Activated CD8-positive, alpha-beta T cell treated with anti-CD3 and anti-CD28 coated beads for 36 hours (primary cell): ENCODE measurements around the gene MARS1. TPM values are rescaled to one million over a fixed set of nuclear protein-coding genes. Genes with fewer than 3 reads are reported as not detected.

Experiments used
- ATAC-seq: fragments of 200-7000 bp; cut with Tn5 transposase; one replicate; pipeline ENCODE4 v1.10.0; 2021; ENCODE audit warnings: mild to moderate bottlenecking, moderate library complexity
- CTCF ChIA-PET: fragments of 350-600 bp; sonication (Branson Sonifier 250); formaldehyde crosslinking; loops from one replicate; lab custom pipeline; 2021; ENCODE audit warnings: antibody characterized with exemption; lab: Charles Lee
- POLR2A ChIA-PET: fragments of 350-600 bp; sonication (Branson Sonifier 250); formaldehyde crosslinking; loops from one replicate; lab custom pipeline; 2021; ENCODE audit warnings: antibody characterized with exemption; lab: Charles Lee
- DNase-seq: peaks from one replicate; pipeline ENCODE4 v3.0.0-alpha.2; 2020
- H3K27ac Mint-ChIP-seq: one replicate; pipeline ENCODE4 v1.8.0; 2021; ENCODE audit warnings: mild to moderate bottlenecking, mixed read lengths
- H3K27me3 Mint-ChIP-seq: one replicate; pipeline ENCODE4 v1.8.0; 2021; ENCODE audit warnings: mixed read lengths
- H3K36me3 Mint-ChIP-seq: one replicate; pipeline ENCODE4 v1.8.0; 2021; ENCODE audit warnings: low read depth, mixed read lengths
- H3K4me1 Mint-ChIP-seq: one replicate; pipeline ENCODE4 v1.8.0; 2021; ENCODE audit warnings: low read depth, mixed read lengths
- H3K4me3 Mint-ChIP-seq: one replicate; pipeline ENCODE4 v1.8.0; 2021; ENCODE audit warnings: mild to moderate bottlenecking, moderate library complexity, mixed read lengths
- H3K9me3 Mint-ChIP-seq: one replicate; pipeline ENCODE4 v1.8.0; 2021; ENCODE audit warnings: mixed read lengths
- CTCF ChIP-seq: fragments of 200-600 bp; IDR thresholded peaks from one replicate; pipeline ENCODE4 v1.8.0; 2022; ENCODE audit warnings: antibody characterized with exemption, mild to moderate bottlenecking
- intact Hi-C: fragments of 100-400 bp; cut with micrococcal nuclease; formaldehyde crosslinking; loops from one replicate; pipeline ENCODE4 v1.10.0; 2022
- total RNA-seq, 2 experiments: library from RNA; stranded (reverse); gene quantifications; one replicate each; pipeline ENCODE4 v1.2.3, GENCODE V29; 2021

MARS1 gene
- total RNA-seq, 2 experiments from 2014 or later, result 343 to 345 TPM

- ATAC-seq (no peak), DNase-seq (peak; percentile 27)
- H3K4me3 Mint-ChIP-seq, result peak overlapping the region; percentile 89
- no peak for TF ChIP-seq CTCF
- H3K36me3 Mint-ChIP-seq, result peaks cover 50% of the 10 kb centered on the region
- ChIA-PET POLR2A (interaction anchor here (0.6 to 4.6 kb wide), 12 partner anchors 9 to 47 kb away, joined by 3 to 50 read pairs (median 6); partner anchors contain the start of genes DDIT3 and GLI1), CTCF (interaction anchor here (0.8 to 9.9 kb wide), 12 partner anchors 9 to 848 kb away, joined by 3 to 152 read pairs (median 4); partner anchors contain the start of genes DDIT3, GLI1 and INHBE)
- H3K27ac Mint-ChIP-seq, result peak overlapping the region; percentile 99
- H3K4me1 Mint-ChIP-seq, result peaks cover 59% of the 10 kb centered on the region
- intact Hi-C loops, result loop anchor here (5.0 kb wide), 1 partner anchor 45 kb away; the partner anchor contains the start of genes DDIT3 and MBD6
- H3K9me3 Mint-ChIP-seq, result no peaks in the 10 kb centered on the region
- no peaks in the 10 kb centered on the region for H3K27me3 Mint-ChIP-seq
These were observed 10.7 kb upstream of the MARS1 start for GRCh38 chr12:57476993-57477709.

- TF ChIP-seq CTCF, result no peak
- POLR2A ChIA-PET, result interaction anchor here (0.8 to 4.6 kb wide), 11 partner anchors 9 to 41 kb away, joined by 3 to 50 read pairs (median 6); partner anchors contain the start of genes DDIT3 and GLI1
These were observed 9.9 kb upstream of the MARS1 start for GRCh38 chr12:57477710-57478681.

GRCh38 chr12:57479043-57479375 lies 8.9 kb upstream of the MARS1 start:
- no peak for TF ChIP-seq CTCF
- DNase-seq (peak; percentile 41), ATAC-seq (no peak)
- CTCF ChIA-PET, result interaction anchor here (0.6 to 9.9 kb wide), 2 partner anchors 18 to 27 kb away, joined by 3 to 152 read pairs; partner anchors contain the start of gene GLI1
- Mint-ChIP-seq H3K36me3 (peaks cover 38% of the 10 kb centered on the region), H3K27me3 (no peaks in the 10 kb centered on the region), H3K4me3 (peak overlapping the region; percentile 89), H3K4me1 (peaks cover 54% of the 10 kb centered on the region), H3K9me3 (no peaks in the 10 kb centered on the region), H3K27ac (peak overlapping the region; percentile 99)
- intact Hi-C loops, result loop anchor here (5.0 kb wide), 1 partner anchor 43 kb away; the partner anchor contains the start of genes DDIT3 and MBD6
- POLR2A ChIA-PET, result interaction anchor here (0.7 to 4.6 kb wide), 7 partner anchors 10 to 40 kb away, joined by 3 to 50 read pairs (median 6); partner anchors contain the start of genes DDIT3, GLI1 and MARS1

More at GRCh38 chr12:57477710-57478681, 9.9 kb upstream of the MARS1 start:
- intact Hi-C loops, result loop anchor here (5.0 kb wide), 1 partner anchor 44 kb away; the partner anchor contains the start of genes DDIT3 and MBD6
- DNase-seq, result peak; percentile 68
- H3K27ac Mint-ChIP-seq, result peak overlapping the region; percentile 99
- no peaks in the 10 kb centered on the region for H3K9me3 Mint-ChIP-seq
- H3K4me3 Mint-ChIP-seq, result peak overlapping the region; percentile 89
- H3K4me1 Mint-ChIP-seq, result peaks cover 54% of the 10 kb centered on the region
- ATAC-seq, result peak; percentile 51
- no peaks in the 10 kb centered on the region for H3K27me3 Mint-ChIP-seq
- peaks cover 44% of the 10 kb centered on the region for H3K36me3 Mint-ChIP-seq
- CTCF ChIA-PET, result interaction anchor here (0.6 to 9.9 kb wide), 9 partner anchors 9 to 61 kb away, joined by 3 to 152 read pairs (median 5); partner anchors contain the start of genes DDIT3, GLI1 and INHBE

- H3K4me1 Mint-ChIP-seq, result peaks cover 49% of the 10 kb centered on the region
- H3K27me3 Mint-ChIP-seq, result no peaks in the 10 kb centered on the region
- TF ChIP-seq CTCF, result no peak
- ChIA-PET CTCF (interaction anchor here (0.8 to 9.9 kb wide), 5 partner anchors 12 to 41 kb away, joined by 3 to 152 read pairs (median 4); partner anchors contain the start of genes DDIT3, GLI1 and INHBE), POLR2A (interaction anchor here (0.7 to 4.6 kb wide), 13 partner anchors 8 to 47 kb away, joined by 3 to 50 read pairs (median 5); partner anchors contain the start of genes DDIT3, GLI1, INHBE and MARS1)
- no peaks in the 10 kb centered on the region for H3K9me3 Mint-ChIP-seq
- intact Hi-C loops, result loop anchor here (5.0 kb wide), 1 partner anchor 43 kb away; the partner anchor contains the start of genes DDIT3 and MBD6
- H3K36me3 Mint-ChIP-seq, result peaks cover 33% of the 10 kb centered on the region
- peak within 1 kb of the TSS; percentile 89 for H3K4me3 Mint-ChIP-seq
- peak within 1 kb of the TSS; percentile 99 for H3K27ac Mint-ChIP-seq
- peak; percentile 50 for ATAC-seq
- DNase-seq, result peak; percentile 83
These were observed 8.3 kb upstream of the MARS1 start, which contains the start of gene ARHGAP9 for GRCh38 chr12:57479376-57480115. Gene ARHGAP9 (minus strand): TSS chr12:57479866. CDS start chr12:57479406, 460 bp downstream.
